IMR-90 (cell line): ENCODE results near the gene TACC2.
"Not testable (repeated sequence)": the region's sequence is repeated elsewhere in the genome, so short reads cannot be mapped to it uniquely, and the experiment has no call there.

ENCODE experiments used
- BHLHE40 ChIP-seq: fragments of 150-350 bp; IDR thresholded peaks from 2 replicates; pipeline ENCODE4 v1.6.1; 2016; ENCODE audit warnings: mild to moderate bottlenecking, low read depth, low read length
- CEBPB ChIP-seq: IDR thresholded peaks from 2 replicates; pipeline ENCODE4 v1.6.1; 2012; ENCODE audit warnings: low read depth, low read length, improper control_type of control experiment
- CHD1 ChIP-seq: IDR thresholded peaks from 2 replicates; pipeline ENCODE4 v1.6.1; 2012; ENCODE audit warnings: low read depth, low read length, improper control_type of control experiment
- CTCF ChIP-seq: conservative IDR thresholded peaks from 2 replicates; pipeline ENCODE4 v1.5.1; 2012; ENCODE audit warnings: mild to moderate bottlenecking, low read depth, low read length, improper control_type of control experiment
- ELK1 ChIP-seq: fragments of 150-350 bp; IDR thresholded peaks from 2 replicates; pipeline ENCODE4 v1.6.1; 2016; ENCODE audit warnings: low read depth, mild to moderate bottlenecking, low read length, moderate library complexity, borderline replicate concordance
- FOS ChIP-seq: fragments of 150-350 bp; IDR thresholded peaks from 2 replicates; pipeline ENCODE4 v1.6.1; 2016; ENCODE audit warnings: low read depth, low read length
- MAFK ChIP-seq: IDR thresholded peaks from 2 replicates; pipeline ENCODE4 v1.6.1; 2012; ENCODE audit warnings: low read depth, low read length, improper control_type of control experiment
- NFE2L2 ChIP-seq: fragments of 150-350 bp; IDR thresholded peaks from 2 replicates; pipeline ENCODE4 v1.6.1; 2016; ENCODE audit warnings: low read depth, mild to moderate bottlenecking, low read length
- POLR2A ChIP-seq: IDR thresholded peaks from 2 replicates; pipeline ENCODE4 v1.6.1; 2012; ENCODE audit warnings: mild to moderate bottlenecking, low read depth, low read length
- RAD21 ChIP-seq: IDR thresholded peaks from 2 replicates; pipeline ENCODE4 v1.6.1; 2012; ENCODE audit warnings: low read length, improper control_type of control experiment
- RFX5 ChIP-seq: IDR thresholded peaks from 2 replicates; pipeline ENCODE4 v1.8.0; 2012; ENCODE audit warnings: low read depth, mild to moderate bottlenecking, low read length, moderate library complexity
- USF2 ChIP-seq: fragments of 150-350 bp; IDR thresholded peaks from 2 replicates; pipeline ENCODE4 v1.6.1; 2017; ENCODE audit warnings: mild to moderate bottlenecking, antibody characterized with exemption, low read length, low read depth

GRCh38 chr10:122096181-122096580 lies 107.2 kb downstream of the TACC2 start:
- TF ChIP-seq CEBPB, CTCF, POLR2A, BHLHE40, RAD21, CHD1, ELK1, FOS, USF2, MAFK, NFE2L2, RFX5: not testable (repeated sequence)
